Measurements from ENCODE around the gene MAP7. TPM values are rescaled to one million over a fixed set of nuclear protein-coding genes. Genes with fewer than 3 reads are reported as not detected.
"Not testable (repeated sequence)": the region's sequence is repeated elsewhere in the genome, so short reads cannot be mapped to it uniquely, and the experiment has no call there.

Gene MAP7
- total RNA-seq, 2 experiments from 2014 or later, result 0.78 to 1.0 TPM

DNA sequence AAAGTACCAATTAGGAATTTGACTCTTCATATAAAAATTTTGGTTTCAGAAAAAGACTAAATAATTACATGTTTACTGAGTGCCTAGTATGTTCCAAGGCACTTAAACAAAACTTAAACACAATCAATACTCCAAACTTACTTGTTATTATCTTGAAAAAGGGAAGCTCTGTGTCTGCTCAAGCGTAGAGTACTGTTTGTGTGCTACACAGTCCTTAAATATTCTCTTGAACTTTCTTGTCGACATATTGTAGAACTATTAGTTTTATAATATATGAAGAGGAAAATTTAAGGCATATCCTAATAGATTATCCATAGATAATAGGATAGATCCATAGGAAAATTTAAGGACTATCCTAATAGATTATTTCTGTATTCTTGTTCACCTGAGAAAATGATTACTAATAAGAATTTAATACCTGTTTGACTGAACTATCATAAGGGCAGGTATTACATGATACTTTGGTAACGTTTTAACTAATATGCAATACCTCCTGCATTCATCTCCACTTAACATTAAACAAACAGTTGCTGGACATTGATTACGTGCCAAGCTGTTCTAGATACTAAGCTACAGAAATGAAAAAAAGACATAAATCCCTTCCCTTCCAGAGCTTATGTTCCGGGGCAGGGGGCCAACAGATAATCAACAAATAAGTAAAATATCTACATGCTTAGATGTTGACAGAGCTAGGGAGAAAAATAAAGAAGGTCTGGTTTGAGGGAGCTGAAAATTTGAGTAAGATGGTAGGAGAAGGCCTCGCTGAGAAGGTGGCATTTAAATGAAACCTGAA is 145.4 kb downstream of the MAP7 start:
- no peaks in the 10 kb centered on the region for H3K36me3 Mint-ChIP-seq
- no peak for DNase-seq
- no peak overlapping the region for H3K4me3 Mint-ChIP-seq
- no peak overlapping the region for H3K27ac Mint-ChIP-seq
- H3K27me3 Mint-ChIP-seq, result peaks cover 8% of the 10 kb centered on the region
- no peaks in the 10 kb centered on the region for H3K9me3 Mint-ChIP-seq
- no peaks in the 10 kb centered on the region for H3K4me1 Mint-ChIP-seq

DNA sequence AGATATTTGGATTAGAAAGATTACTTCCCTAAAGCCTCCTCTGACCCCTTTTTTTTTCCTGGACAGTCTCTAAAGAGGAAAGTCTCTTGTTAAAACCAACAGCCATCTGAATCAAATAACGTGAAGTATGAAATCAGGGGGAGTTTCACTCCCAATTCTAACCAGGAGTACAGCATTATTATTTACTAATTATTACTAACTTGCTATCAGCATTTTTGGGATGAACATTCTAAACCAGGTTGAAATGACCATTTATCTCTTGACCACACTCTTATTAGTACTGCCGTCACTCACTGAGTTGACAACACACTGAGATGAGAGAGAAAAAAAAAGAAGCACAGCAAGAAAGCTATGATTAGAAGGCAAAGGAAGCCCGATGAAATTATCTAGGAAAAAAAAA is 146.2 kb downstream of the MAP7 start:
- H3K9me3 Mint-ChIP-seq, result no peaks in the 10 kb centered on the region
- no peak for DNase-seq
- H3K27me3 Mint-ChIP-seq, result peaks cover 8% of the 10 kb centered on the region
- no peak overlapping the region for H3K4me3 Mint-ChIP-seq
- no peaks in the 10 kb centered on the region for H3K36me3 Mint-ChIP-seq
- H3K4me1 Mint-ChIP-seq, result no peaks in the 10 kb centered on the region
- H3K27ac Mint-ChIP-seq, result no peak overlapping the region

DNA sequence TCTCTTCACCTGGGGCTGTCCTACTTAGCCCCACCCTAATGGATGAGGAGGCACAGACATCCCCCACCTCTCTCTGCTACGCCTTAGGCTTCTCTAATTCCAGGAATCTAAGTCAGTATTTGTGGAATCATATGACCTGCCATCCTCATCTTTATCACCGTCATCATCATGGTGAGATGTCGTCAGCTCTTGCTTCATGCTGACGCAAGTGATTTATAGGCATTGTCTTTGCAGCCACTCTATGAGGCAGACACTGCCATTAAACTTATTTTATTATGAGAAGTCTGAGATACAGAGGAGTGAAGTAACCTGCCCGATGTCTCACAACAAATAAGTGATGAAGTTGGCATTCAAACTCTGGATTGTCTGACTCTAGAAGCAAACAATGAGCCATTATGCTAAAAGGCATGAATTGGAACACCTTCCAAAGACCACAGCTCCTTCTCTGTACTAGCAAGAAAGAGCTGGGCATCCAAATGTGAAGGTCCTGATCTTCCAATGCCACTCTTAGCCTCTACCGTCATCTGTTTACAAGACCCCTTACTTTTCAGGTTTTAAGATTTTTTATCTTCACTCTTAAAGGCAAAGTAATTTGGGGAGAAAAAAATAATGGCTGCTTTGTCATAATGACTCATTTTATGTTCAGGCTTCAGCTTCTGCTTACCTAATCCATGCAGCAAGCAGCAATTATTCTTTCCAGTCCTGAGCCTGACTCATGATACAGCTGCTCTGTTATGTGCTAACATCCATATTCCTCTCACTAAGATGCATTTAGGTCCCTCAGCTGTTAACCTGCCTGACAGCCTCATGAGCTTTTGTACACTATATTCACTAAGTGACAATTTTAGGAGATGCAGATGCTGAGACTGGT is 146.9 kb downstream of the MAP7 start:
- Mint-ChIP-seq H3K4me3 (no peak overlapping the region), H3K4me1 (no peaks in the 10 kb centered on the region), H3K27me3 (peaks cover 8% of the 10 kb centered on the region), H3K9me3 (no peaks in the 10 kb centered on the region), H3K36me3 (no peaks in the 10 kb centered on the region), H3K27ac (no peak overlapping the region)
- no peak for DNase-seq

DNA sequence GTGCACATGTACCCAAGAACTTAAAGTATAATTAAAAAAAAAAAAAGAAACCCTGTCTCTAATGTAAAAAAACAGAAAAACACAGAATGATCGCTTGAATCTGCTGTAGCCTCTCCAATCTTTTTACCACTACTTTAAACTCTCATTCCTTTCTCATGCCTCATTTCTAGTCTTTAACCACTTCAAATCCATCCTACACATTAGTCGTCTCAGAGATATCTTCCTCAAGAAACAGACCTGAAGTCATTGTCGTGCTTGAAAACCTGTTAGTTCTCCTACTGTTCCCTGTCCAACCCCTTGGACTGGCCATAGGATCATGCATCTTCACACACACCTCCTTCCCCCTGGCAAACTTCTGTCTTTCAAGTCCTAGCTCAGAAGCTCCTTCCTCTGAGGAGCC is 148.5 kb downstream of the MAP7 start:
- no peak overlapping the region for H3K27ac Mint-ChIP-seq
- H3K4me3 Mint-ChIP-seq, result no peak overlapping the region
- H3K27me3 Mint-ChIP-seq, result peaks cover 8% of the 10 kb centered on the region
- H3K4me1 Mint-ChIP-seq, result no peaks in the 10 kb centered on the region
- H3K36me3 Mint-ChIP-seq, result no peaks in the 10 kb centered on the region
- no peaks in the 10 kb centered on the region for H3K9me3 Mint-ChIP-seq
- DNase-seq, result no peak

DNA sequence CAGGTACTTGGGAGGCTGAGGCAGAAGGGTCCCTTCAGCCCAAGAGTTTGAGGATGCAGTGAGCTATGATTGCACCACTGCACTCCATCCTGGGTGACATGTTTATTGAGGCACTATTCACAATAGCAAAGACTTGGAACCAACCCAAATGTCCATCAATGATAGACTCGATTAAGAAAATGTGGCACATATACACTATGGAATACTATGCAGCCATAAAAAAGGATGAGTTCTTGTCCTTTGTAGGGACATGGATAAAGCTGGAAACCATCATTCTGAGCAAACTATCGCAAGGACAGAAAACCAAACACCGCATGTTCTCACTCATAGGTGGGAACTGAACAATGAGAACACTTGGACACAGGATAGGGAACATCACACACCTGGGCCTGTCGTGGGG is 149.0 kb downstream of the MAP7 start:
- H3K27ac Mint-ChIP-seq, H3K9me3 Mint-ChIP-seq, H3K36me3 Mint-ChIP-seq, H3K27me3 Mint-ChIP-seq, DNase-seq, H3K4me3 Mint-ChIP-seq, H3K4me1 Mint-ChIP-seq: not testable (repeated sequence)

DNA sequence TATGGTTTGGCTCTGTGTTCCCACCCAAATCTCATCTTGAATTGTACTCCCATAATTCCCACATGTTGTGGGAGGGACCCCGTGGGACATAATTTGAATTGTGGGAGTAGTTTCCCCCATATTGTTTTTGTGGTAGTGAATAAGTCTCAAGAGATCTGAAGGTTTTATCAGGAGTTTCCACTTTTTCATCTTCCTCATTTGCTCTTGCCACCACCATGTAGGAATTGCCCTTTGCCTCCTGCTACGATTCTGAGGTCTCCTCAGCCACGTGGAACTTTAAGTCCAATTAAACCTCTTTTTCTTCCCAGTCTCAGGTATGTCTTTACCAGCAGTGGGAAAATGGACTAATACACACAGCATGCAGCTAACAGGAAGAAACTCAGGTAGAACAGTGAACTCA is 151.8 kb downstream of the MAP7 start:
- H3K27ac Mint-ChIP-seq, result no peak overlapping the region
- no peaks in the 10 kb centered on the region for H3K9me3 Mint-ChIP-seq
- DNase-seq, result no peak
- no peaks in the 10 kb centered on the region for H3K27me3 Mint-ChIP-seq
- H3K4me1 Mint-ChIP-seq, result no peaks in the 10 kb centered on the region
- H3K4me3 Mint-ChIP-seq, result no peak overlapping the region
- H3K36me3 Mint-ChIP-seq, result no peaks in the 10 kb centered on the region

DNA sequence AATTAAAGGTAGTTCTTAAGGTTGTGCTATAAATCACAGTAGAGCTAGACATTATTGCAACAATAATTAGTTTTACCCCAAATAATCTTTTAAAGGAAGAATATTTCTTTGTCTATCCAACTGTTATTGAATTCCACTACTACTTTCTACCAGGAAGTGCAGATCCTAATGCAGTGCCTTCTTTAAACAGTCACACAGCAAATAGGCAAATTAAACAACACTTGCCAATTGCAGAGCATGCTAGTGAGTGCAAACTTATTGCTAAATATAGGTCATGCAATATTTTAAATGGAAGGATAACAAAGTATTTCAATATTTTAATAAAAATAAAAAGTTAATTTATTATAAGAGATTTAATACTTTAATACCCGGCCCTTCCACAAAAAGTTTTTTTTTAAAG is 153.3 kb downstream of the MAP7 start:
- no peak overlapping the region for H3K27ac Mint-ChIP-seq
- no peak overlapping the region for H3K4me3 Mint-ChIP-seq
- no peaks in the 10 kb centered on the region for H3K9me3 Mint-ChIP-seq
- no peaks in the 10 kb centered on the region for H3K36me3 Mint-ChIP-seq
- DNase-seq, result no peak
- H3K27me3 Mint-ChIP-seq, result no peaks in the 10 kb centered on the region
- no peaks in the 10 kb centered on the region for H3K4me1 Mint-ChIP-seq

DNA sequence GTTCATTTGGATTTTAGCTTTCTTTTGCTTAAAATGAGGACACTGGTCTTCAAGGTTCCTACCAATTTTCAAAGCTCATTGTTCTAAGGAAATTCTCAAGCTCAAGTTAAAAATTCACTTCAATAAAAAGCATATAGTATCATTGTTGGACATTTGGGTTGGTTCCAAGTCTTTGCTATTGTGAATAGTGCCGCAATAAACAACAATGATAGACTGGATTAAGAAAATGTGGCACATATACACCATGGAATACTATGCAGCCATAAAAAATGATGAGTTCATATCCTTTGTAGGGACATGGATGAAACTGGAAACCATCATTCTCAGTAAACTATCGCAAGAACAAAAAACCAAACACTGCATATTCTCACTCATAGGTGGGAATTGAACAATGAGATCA is 159.3 kb downstream of the MAP7 start:
- not testable (repeated sequence) for H3K27me3 Mint-ChIP-seq, H3K27ac Mint-ChIP-seq, H3K4me3 Mint-ChIP-seq, H3K36me3 Mint-ChIP-seq, H3K4me1 Mint-ChIP-seq, DNase-seq, H3K9me3 Mint-ChIP-seq

DNA sequence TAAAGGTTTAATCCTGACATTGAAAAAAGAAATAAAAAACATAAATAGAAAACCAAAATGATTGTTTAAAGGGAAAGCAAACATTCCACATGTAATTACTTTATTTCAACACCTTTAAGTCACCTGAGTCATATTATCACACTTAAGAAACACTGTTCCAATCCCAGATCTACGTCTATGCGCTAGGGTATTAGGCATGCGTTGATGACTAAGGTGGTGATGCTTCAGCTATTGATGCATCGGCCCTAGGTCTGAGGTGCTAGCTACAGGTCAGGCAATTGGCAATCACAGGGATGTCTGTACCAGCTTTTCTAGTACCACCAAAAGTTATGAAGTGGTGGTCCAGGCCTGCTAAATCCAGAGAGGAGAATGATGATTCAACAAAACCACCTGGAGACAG is 162.9 kb downstream of the MAP7 start:
- no peak overlapping the region for H3K27ac Mint-ChIP-seq

DNA sequence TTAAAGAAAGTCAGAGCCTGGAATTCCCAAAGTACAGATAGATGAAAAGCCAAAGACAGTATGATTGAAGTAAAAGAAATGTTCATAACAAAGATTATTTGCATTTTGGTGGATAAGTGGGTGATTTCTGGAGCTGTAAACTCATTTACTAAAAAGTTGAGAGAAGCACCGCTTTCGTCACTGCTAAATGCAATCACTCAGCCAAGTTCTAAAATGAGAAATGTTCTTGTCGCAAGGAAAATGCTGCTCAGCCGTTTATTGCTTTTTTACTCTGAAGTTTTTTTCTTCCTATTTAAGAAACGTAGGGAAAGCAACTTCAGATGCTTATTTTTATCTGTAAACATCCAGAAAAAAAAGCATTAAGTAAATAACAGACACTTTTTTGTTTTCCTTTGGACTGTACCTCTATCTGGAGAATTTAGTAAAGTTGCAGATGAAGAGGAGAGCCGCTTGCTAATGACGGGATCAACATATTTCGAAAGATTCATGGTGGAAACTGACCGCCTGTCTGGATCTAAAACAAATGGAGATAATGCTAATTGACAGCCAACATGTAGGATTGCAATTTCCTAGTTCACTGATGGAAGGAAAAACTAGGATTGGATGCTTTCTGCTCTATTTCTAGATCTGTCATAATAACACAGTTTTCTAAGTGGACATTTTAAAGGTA is 166.8 kb downstream of the MAP7 start:
- Mint-ChIP-seq H3K4me3 (no peak overlapping the region), H3K27me3 (peaks cover 6% of the 10 kb centered on the region), H3K36me3 (no peaks in the 10 kb centered on the region), H3K4me1 (no peaks in the 10 kb centered on the region), H3K27ac (no peak overlapping the region), H3K9me3 (no peaks in the 10 kb centered on the region)
- DNase-seq, result no peak

More for the DNA sequence above, 162.9 kb downstream of the MAP7 start:
- Mint-ChIP-seq H3K4me3 (no peak overlapping the region), H3K4me1 (no peaks in the 10 kb centered on the region), H3K27me3 (peaks cover 6% of the 10 kb centered on the region), H3K36me3 (no peaks in the 10 kb centered on the region), H3K9me3 (no peaks in the 10 kb centered on the region)
- no peak for DNase-seq

DNA sequence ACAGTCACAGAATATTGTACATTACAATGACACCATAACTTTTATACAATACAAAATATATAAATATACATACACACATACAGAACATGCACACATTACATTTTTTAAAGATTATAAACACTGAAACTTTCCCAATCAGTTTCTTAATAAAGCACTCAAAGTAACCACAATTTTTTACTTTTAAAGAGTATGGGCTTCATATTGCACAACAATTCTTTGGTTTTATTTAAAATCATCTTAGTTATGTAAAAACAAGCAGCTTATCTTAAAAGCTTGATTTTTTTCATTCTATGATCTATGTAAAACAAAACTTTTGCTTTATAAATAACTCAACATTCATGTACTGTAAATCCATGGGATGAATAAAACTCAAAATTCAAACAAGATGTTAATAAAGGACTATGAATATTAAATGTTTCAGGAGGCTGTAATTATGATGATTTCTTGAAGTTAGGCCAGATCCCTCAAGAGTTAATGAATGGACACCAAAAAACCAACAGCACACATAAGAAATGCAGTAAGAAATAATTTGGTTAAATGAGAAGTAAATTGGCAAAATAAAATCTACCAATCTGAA is 167.5 kb downstream of the MAP7 start:
- no peaks in the 10 kb centered on the region for H3K36me3 Mint-ChIP-seq
- H3K4me1 Mint-ChIP-seq, result no peaks in the 10 kb centered on the region
- DNase-seq, result no peak
- H3K27me3 Mint-ChIP-seq, result peaks cover 6% of the 10 kb centered on the region
- H3K4me3 Mint-ChIP-seq, result no peak overlapping the region
- no peaks in the 10 kb centered on the region for H3K9me3 Mint-ChIP-seq
- no peak overlapping the region for H3K27ac Mint-ChIP-seq

DNA sequence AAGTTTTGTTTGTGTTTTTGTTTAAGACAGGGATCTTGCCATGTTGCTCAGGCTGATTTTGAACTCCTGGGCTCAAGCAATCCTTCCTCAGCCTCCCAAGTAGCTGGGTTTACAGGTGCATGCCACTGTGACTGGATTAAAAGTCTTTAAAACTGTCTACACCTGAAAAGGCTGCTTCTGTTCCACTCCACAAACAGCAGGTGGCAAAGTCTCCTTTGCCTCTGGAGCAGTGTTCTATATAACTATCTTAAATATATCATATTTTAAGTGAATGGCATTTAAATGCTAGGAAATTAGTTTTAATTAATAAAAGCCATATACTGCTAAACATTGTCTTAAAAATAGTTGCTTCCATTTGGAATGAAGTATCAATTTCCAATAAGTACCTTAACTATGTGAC is 171.3 kb downstream of the MAP7 start:
- Mint-ChIP-seq H3K36me3 (no peaks in the 10 kb centered on the region), H3K4me3 (no peak overlapping the region), H3K27me3 (peaks cover 10% of the 10 kb centered on the region), H3K9me3 (no peaks in the 10 kb centered on the region), H3K27ac (no peak overlapping the region), H3K4me1 (peaks cover 2% of the 10 kb centered on the region)
- no peak for DNase-seq

DNA sequence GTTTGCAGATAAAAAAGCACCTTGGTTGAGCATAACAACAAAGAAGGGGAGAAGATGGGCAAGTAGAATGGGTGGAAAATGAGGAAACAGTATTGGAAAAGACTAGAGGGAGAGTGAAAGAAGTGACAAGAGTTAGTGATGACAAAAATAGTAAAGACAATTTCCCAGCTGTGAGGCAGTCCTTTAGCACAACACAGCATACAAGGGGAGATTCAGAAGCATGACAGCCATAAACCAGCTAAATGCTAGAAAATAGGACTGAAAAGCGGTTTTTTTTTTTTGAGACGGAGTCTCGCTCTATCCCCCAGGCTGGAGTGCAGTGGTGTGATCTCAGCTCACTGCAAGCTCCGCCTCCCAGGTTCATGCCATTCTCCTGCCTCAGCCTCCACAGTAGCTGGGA is 174.4 kb downstream of the MAP7 start:
- not testable (repeated sequence) for H3K36me3 Mint-ChIP-seq, H3K27ac Mint-ChIP-seq, H3K27me3 Mint-ChIP-seq, DNase-seq, H3K9me3 Mint-ChIP-seq, H3K4me3 Mint-ChIP-seq, H3K4me1 Mint-ChIP-seq

DNA sequence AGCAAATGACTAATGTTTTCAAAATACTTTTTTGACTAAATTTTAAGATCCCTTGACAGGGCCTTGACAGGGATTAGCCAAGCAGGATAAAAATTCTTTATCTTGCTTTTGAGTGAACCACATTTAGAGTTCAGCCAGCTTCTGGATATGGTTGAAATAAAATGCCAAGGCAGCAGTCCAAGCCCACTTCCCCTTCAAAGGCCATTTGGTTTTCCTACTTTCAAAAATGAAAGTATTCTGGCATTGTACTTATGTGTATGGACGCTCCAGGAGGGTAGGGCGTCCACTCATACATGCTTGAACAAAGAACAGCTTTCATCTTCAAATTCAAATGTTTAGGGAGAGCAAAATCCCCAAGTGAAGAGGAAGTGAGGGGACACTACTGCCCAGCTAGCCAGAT is 178.3 kb downstream of the MAP7 start:
- Mint-ChIP-seq H3K4me3 (no peak overlapping the region), H3K27ac (no peak overlapping the region)

More for the DNA sequence above, 178.3 kb downstream of the MAP7 start:
- H3K9me3 Mint-ChIP-seq, result no peaks in the 10 kb centered on the region
- H3K27me3 Mint-ChIP-seq, result peaks cover 3% of the 10 kb centered on the region
- no peak for DNase-seq
- H3K4me1 Mint-ChIP-seq, result no peaks in the 10 kb centered on the region
- H3K36me3 Mint-ChIP-seq, result no peaks in the 10 kb centered on the region
